RPMI8226 (cell line): ENCODE data around the gene C9orf50.

Source experiments
- DNase-seq: peaks from one replicate; pipeline ENCODE4 v3.0.0-alpha.2; 2015

Gene C9orf50

GRCh38 chr9:129568560-129569501, 52.1 kb downstream of the C9orf50 start:
- no peak for DNase-seq

- no peak for DNase-seq
Observed at GRCh38 chr9:129567842-129568559, 52.9 kb downstream of the C9orf50 start.

- DNase-seq, result no peak
Observed at GRCh38 chr9:129567329-129567728, 53.6 kb downstream of the C9orf50 start.

GRCh38 chr9:129566563-129567266, 54.2 kb downstream of the C9orf50 start:
- DNase-seq, result no peak

GRCh38 chr9:129562917-129563316, 58.0 kb downstream of the C9orf50 start:
- no peak for DNase-seq

- DNase-seq, result no peak
Observed at GRCh38 chr9:129562514-129562913, 58.4 kb downstream of the C9orf50 start.
